DMS153 treated with DMSO at 0.1 percent for 48 hours (cell line): ENCODE results near the gene XYLT1.

Source experiments
- DNase-seq: peaks from one replicate; lab custom pipeline; 2025; ENCODE audit not compliant: unreplicated experiment; lab: John Stamatoyannopoulos, UW

Gene XYLT1

GRCh38 chr16:17166095-17166494, 304.7 kb downstream of the XYLT1 start:
- no peak for DNase-seq

GRCh38 chr16:17162560-17162959, 308.2 kb downstream of the XYLT1 start:
- no peak for DNase-seq

- no peak for DNase-seq
These were observed 309.8 kb downstream of the XYLT1 start for GRCh38 chr16:17160920-17161431.

- peak; percentile 38 for DNase-seq
These were observed 310.4 kb downstream of the XYLT1 start for GRCh38 chr16:17160285-17160853.

- no peak for DNase-seq
These were observed 311.1 kb downstream of the XYLT1 start for GRCh38 chr16:17159617-17160016.

GRCh38 chr16:17155936-17156335, 314.8 kb downstream of the XYLT1 start:
- no peak for DNase-seq

- no peak for DNase-seq
These were observed 315.3 kb downstream of the XYLT1 start for GRCh38 chr16:17155485-17155884.

- no peak for DNase-seq
These were observed 315.8 kb downstream of the XYLT1 start for GRCh38 chr16:17154981-17155380.

GRCh38 chr16:17152311-17152710, 318.4 kb downstream of the XYLT1 start:
- no peak for DNase-seq

- DNase-seq, result no peak
These were observed 319.4 kb downstream of the XYLT1 start for GRCh38 chr16:17151335-17151734.

GRCh38 chr16:17149904-17150483, 320.8 kb downstream of the XYLT1 start:
- no peak for DNase-seq

- no peak for DNase-seq
These were observed 322.8 kb downstream of the XYLT1 start for GRCh38 chr16:17147942-17148341.

- DNase-seq, result no peak
These were observed 325.7 kb downstream of the XYLT1 start for GRCh38 chr16:17145029-17145428.

- DNase-seq, result no peak
These were observed 326.3 kb downstream of the XYLT1 start for GRCh38 chr16:17144431-17144830.

- DNase-seq, result no peak
These were observed 327.0 kb downstream of the XYLT1 start for GRCh38 chr16:17143546-17144419.

- no peak for DNase-seq
These were observed 332.0 kb downstream of the XYLT1 start for GRCh38 chr16:17138801-17139200.

GRCh38 chr16:17135439-17135838, 335.3 kb downstream of the XYLT1 start:
- no peak for DNase-seq

GRCh38 chr16:17134586-17134985, 336.2 kb downstream of the XYLT1 start:
- no peak for DNase-seq

- no peak for DNase-seq
These were observed 336.9 kb downstream of the XYLT1 start for GRCh38 chr16:17133851-17134250.

GRCh38 chr16:17131351-17131750, 339.4 kb downstream of the XYLT1 start:
- DNase-seq, result no peak

GRCh38 chr16:17130733-17131132, 340.0 kb downstream of the XYLT1 start:
- no peak for DNase-seq

GRCh38 chr16:17129971-17130370, 340.8 kb downstream of the XYLT1 start:
- no peak for DNase-seq
